Skeletal muscle tissue (tissue), 5 donors: Measurements from ENCODE around the gene CGB7. TPM values are rescaled to one million over a fixed set of nuclear protein-coding genes. Genes with fewer than 3 reads are reported as not detected.

Experiments used
- H3K27ac ChIP-seq: one replicate; pipeline ENCODE4 v1.7.0; 2013; ENCODE audit warnings: mild to moderate bottlenecking, low read depth, low read length, inconsistent platforms
- H3K27me3 ChIP-seq, 3 donors: one replicate each; pipeline ENCODE4 v1.7.0; 2013; ENCODE audit warnings: low read length in 3 of 3; ENCODE audit not compliant: control insufficient read depth in 3 of 3, insufficient read depth in 3 of 3
- H3K36me3 ChIP-seq, 3 donors: one replicate each; pipeline ENCODE4 v1.7.0; 2013; ENCODE audit warnings: low read length in 3 of 3; ENCODE audit not compliant: control insufficient read depth in 3 of 3, insufficient read depth in 3 of 3
- H3K4me1 ChIP-seq, 3 donors: one replicate each; pipeline ENCODE4 v1.7.0; 2013; ENCODE audit warnings: low read length in 3 of 3, mild to moderate bottlenecking in 3 of 3; ENCODE audit not compliant: control insufficient read depth in 3 of 3, insufficient read depth in 3 of 3
- H3K4me3 ChIP-seq, 3 donors: one replicate each; pipeline ENCODE4 v1.7.0; 2013; ENCODE audit warnings: low read length in 3 of 3
- H3K9ac ChIP-seq, 3 donors: one replicate each; pipeline ENCODE4 v1.7.0; 2013; ENCODE audit warnings: low read length in 3 of 3, mild to moderate bottlenecking in 3 of 3, moderate library complexity in 2 of 3, low read depth in 1 of 3
- H3K9me3 ChIP-seq, 3 donors: one replicate each; pipeline ENCODE4 v1.7.0; 2013; ENCODE audit warnings: low read length in 3 of 3; ENCODE audit not compliant: control insufficient read depth in 3 of 3
- small RNA-seq: library from RNA; depleted of rRNA; stranded (forward); fragments of <200 nt; gene quantifications from one replicate; pipeline ENCODE3, GENCODE V24; 2014
- total RNA-seq: library from RNA; depleted of rRNA; stranded (reverse); fragments of >200 nt; gene quantifications from one replicate; pipeline ENCODE4 v1.2.3, GENCODE V29; 2014
- donor health status: Osteomylitis.

The CGB7 gene
- total RNA-seq, 1 donor from 2014 or later = 0.52 TPM

DNA sequence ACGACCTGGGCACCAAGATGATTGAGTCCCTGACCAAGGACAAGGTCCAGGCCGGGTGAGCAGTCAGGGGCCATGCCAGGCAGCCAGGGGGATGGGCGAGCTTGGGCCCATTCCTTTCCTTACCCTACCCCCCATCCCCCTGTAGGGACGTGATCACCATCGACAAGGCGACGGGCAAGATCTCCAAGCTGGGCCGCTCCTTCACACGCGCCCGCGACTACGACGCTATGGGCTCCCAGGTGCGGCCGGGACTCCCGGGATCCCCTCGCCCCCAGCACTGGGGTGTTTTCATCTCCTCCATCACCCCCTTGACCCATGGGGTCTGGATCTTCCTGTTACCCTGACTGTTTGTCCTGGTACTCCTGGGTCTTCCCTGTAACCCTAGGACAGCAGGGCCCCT, 47.7 kb downstream of the CGB7 start:
- no peaks in the 10 kb centered on the region for H3K4me1 ChIP-seq
- H3K36me3 ChIP-seq = peaks cover 53 to 63% (median 59%) of the 10 kb centered on the region in 3 donors
- no peaks in the 10 kb centered on the region for H3K9me3 ChIP-seq
- no peak overlapping the region for H3K27ac ChIP-seq
- no peak overlapping the region for H3K4me3 ChIP-seq
- no peaks in the 10 kb centered on the region for H3K27me3 ChIP-seq
- H3K9ac ChIP-seq = no peak overlapping the region

- Histone ChIP-seq H3K27ac (no peak overlapping the region), H3K36me3 (peaks cover 52 to 61% (median 56%) of the 10 kb centered on the region in 3 donors), H3K4me1 (no peaks in the 10 kb centered on the region), H3K9me3 (no peaks in the 10 kb centered on the region), H3K27me3 (no peaks in the 10 kb centered on the region), H3K9ac (no peak overlapping the region), H3K4me3 (no peak overlapping the region)
Observed at GRCh38 chr19:49006905-49007304, 50.6 kb downstream of the CGB7 start.

GRCh38 chr19:49004964-49005614, 52.5 kb downstream of the CGB7 start:
- H3K36me3 ChIP-seq = peaks cover 40 to 48% (median 40%) of the 10 kb centered on the region in 3 donors
- no peak overlapping the region for H3K4me3 ChIP-seq
- no peak overlapping the region for H3K9ac ChIP-seq
- H3K9me3 ChIP-seq = no peaks in the 10 kb centered on the region
- no peak overlapping the region for H3K27ac ChIP-seq
- H3K4me1 ChIP-seq = no peaks in the 10 kb centered on the region
- H3K27me3 ChIP-seq = no peaks in the 10 kb centered on the region

Small RNAs within 50 kb of the gene (small RNA-seq; reads per million reads assigned to genes)
- gene MIR6798 = not detected
- not detected for gene RN7SL708P

Other genes starting within 250 kb of the CGB7 start
- gene BCAT2, start 246.7 kb downstream of the CGB7 start, total RNA-seq = 13.6 TPM
- 0.52 TPM for gene HSD17B14, start 221.3 kb downstream of the CGB7 start, total RNA-seq
- gene PLEKHA4, start 189.1 kb downstream of the CGB7 start, total RNA-seq = 14.1 TPM
- 26.1 TPM for gene PPP1R15A, start 185.3 kb downstream of the CGB7 start, total RNA-seq
- gene TULP2, start 159.0 kb downstream of the CGB7 start, total RNA-seq = not detected
- gene NUCB1, start 157.4 kb downstream of the CGB7 start, total RNA-seq = 107 TPM
- gene DHDH, start 124.0 kb downstream of the CGB7 start, total RNA-seq = not detected
- 20.4 TPM for gene BAX, start 102.9 kb downstream of the CGB7 start, total RNA-seq
- 470 TPM for gene FTL, start 92.4 kb downstream of the CGB7 start, total RNA-seq
- gene GYS1, start 64.4 kb downstream of the CGB7 start, total RNA-seq = 42.8 TPM
- 101 TPM for gene RUVBL2, start 63.9 kb downstream of the CGB7 start, total RNA-seq
- gene LHB, start 40.7 kb downstream of the CGB7 start, total RNA-seq = not detected
- not detected for gene CGB3, start 33.4 kb downstream of the CGB7 start, total RNA-seq
- gene CGB2, start 25.9 kb downstream of the CGB7 start, total RNA-seq = not detected
- not detected for gene CGB1, start 20.9 kb downstream of the CGB7 start, total RNA-seq
- not detected for gene CGB5, start 13.9 kb downstream of the CGB7 start, total RNA-seq
- not detected for gene CGB8, start 8.6 kb downstream of the CGB7 start, total RNA-seq
- gene NTF4, start 7.1 kb upstream of the CGB7 start, total RNA-seq = not detected
- 3.7 TPM for gene KCNA7, start 14.9 kb upstream of the CGB7 start, total RNA-seq
- gene SNRNP70, start 27.7 kb upstream of the CGB7 start, total RNA-seq = 103 TPM
- 18.3 TPM for gene LIN7B, start 56.6 kb upstream of the CGB7 start, total RNA-seq
- gene C19orf73, start 61.4 kb upstream of the CGB7 start, total RNA-seq = not detected
- gene PPFIA3, start 61.8 kb upstream of the CGB7 start, total RNA-seq = 3.1 TPM
- gene HRC, start 97.6 kb upstream of the CGB7 start, total RNA-seq = 78.3 TPM
- 5.2 TPM for gene TRPM4, start 100.0 kb upstream of the CGB7 start, total RNA-seq